B cell (primary cell): Measurements from ENCODE around the gene CRAT. TPM values are rescaled to one million over a fixed set of nuclear protein-coding genes. Genes with fewer than 3 reads are reported as not detected.

Experiments
- ATAC-seq: fragments of 200-7000 bp; cut with Tn5 transposase; one replicate; pipeline ENCODE4 v1.10.0; 2021; ENCODE audit warnings: low read depth, mild to moderate bottlenecking, moderate number of reproducible peaks, moderate library complexity
- CTCF ChIA-PET: fragments of 350-600 bp; sonication (Branson Sonifier 250); formaldehyde crosslinking; loops from one replicate; lab custom pipeline; 2021; ENCODE audit warnings: antibody characterized with exemption, inconsistent platforms; lab: Charles Lee
- POLR2A ChIA-PET: fragments of 350-600 bp; sonication (Branson Sonifier 250); formaldehyde crosslinking; loops from one replicate; lab custom pipeline; 2021; ENCODE audit warnings: antibody characterized with exemption; lab: Charles Lee
- DNase-seq: peaks from one replicate; pipeline ENCODE4 v3.0.0; 2013
- H2AFZ ChIP-seq: 2 replicates; pipeline ENCODE4 v1.6.1; 2012; ENCODE audit warnings: mild to moderate bottlenecking, low read depth, low read length; ENCODE audit not compliant: insufficient read depth, poor library complexity, severe bottlenecking
- H3K27ac ChIP-seq, 2 donors: 1 replicate in 1 of 2; 2 replicates in 1 of 2; pipeline ENCODE4 v1.5.1; 2012 to 2013; ENCODE audit warnings: low read length in 2 of 2, mild to moderate bottlenecking in 2 of 2, moderate library complexity in 1 of 2
- H3K27me3 ChIP-seq, 4 experiments: fragments of 200-600 bp in 1 of 4; sonication (generic) in 1 of 4; replicated peaks in 1 of 4; 1 replicate in 2 of 4; 2 replicates in 2 of 4; pipeline versions ENCODE4 v1.6.1 to v1.7.0; 2013 to 2016; ENCODE audit warnings: low read length in 3 of 4, mild to moderate bottlenecking in 2 of 4, mixed read lengths in 1 of 4, moderate library complexity in 1 of 4; ENCODE audit not compliant: insufficient read depth in 4 of 4, control insufficient read depth in 3 of 4; ENCODE audit errors: control extremely low read depth in 1 of 4
- H3K36me3 ChIP-seq, 2 experiments: replicated peaks in 1 of 2; 1 replicate in 1 of 2; 2 replicates in 1 of 2; pipeline versions ENCODE4 v1.6.1 to v1.7.1; 2013; ENCODE audit warnings: low read length in 1 of 2; ENCODE audit not compliant: insufficient read depth in 2 of 2, control insufficient read depth in 1 of 2; ENCODE audit errors: control extremely low read depth in 1 of 2, extremely low read depth in 1 of 2
- H3K4me1 ChIP-seq, 2 donors: fragments of 200-600 bp in 1 of 2; sonication (generic) in 1 of 2; 1 replicate in 1 of 2; 2 replicates in 1 of 2; pipeline versions ENCODE4 v1.5.1 to v1.6.1; 2013 to 2017; ENCODE audit warnings: low read length in 2 of 2; ENCODE audit not compliant: control insufficient read depth in 2 of 2, insufficient read depth in 2 of 2
- H3K4me2 ChIP-seq: replicated peaks from 2 replicates; pipeline ENCODE3; 2012; ENCODE audit warnings: mild to moderate bottlenecking, low read depth, low read length; ENCODE audit not compliant: poor library complexity, severe bottlenecking
- H3K4me3 ChIP-seq, 5 experiments: fragments of 200-600 bp in 1 of 5; sonication (generic) in 1 of 5; 1 replicate in 3 of 5; 2 replicates in 2 of 5; pipeline versions ENCODE4 v1.5.1 to v1.7.0; 2011 to 2016; ENCODE audit warnings: low read length in 4 of 5, mild to moderate bottlenecking in 4 of 5, low read depth in 2 of 5, control low read depth in 1 of 5, moderate library complexity in 1 of 5; ENCODE audit not compliant: insufficient read depth in 1 of 5; ENCODE audit errors: control extremely low read depth in 1 of 5, extremely low read depth in 1 of 5
- H3K79me2 ChIP-seq: fragments of 200-600 bp; sonication (generic); one replicate; pipeline ENCODE4 v1.6.0; 2016; ENCODE audit warnings: low read length; ENCODE audit not compliant: control insufficient read depth, insufficient read depth
- H3K9ac ChIP-seq: fragments of 200-600 bp; sonication (generic); 2 replicates; pipeline ENCODE4 v1.6.1; 2017; ENCODE audit warnings: mild to moderate bottlenecking, low read length, moderate library complexity
- H3K9me3 ChIP-seq, 3 donors: one replicate each; pipeline versions ENCODE4 v1.6.1 to v1.7.1; 2013; ENCODE audit warnings: low read length in 2 of 3; ENCODE audit not compliant: control insufficient read depth in 2 of 3, insufficient read depth in 1 of 3; ENCODE audit errors: control extremely low read depth in 1 of 3
- H4K20me1 ChIP-seq: 2 replicates; pipeline ENCODE4 v1.6.0; 2012; ENCODE audit warnings: mild to moderate bottlenecking, low read length; ENCODE audit not compliant: insufficient read depth, control insufficient read depth, poor library complexity, severe bottlenecking
- H3K27ac Mint-ChIP-seq: one replicate; pipeline ENCODE4 v1.8.0; 2021; ENCODE audit warnings: mixed read lengths
- H3K27me3 Mint-ChIP-seq: one replicate; pipeline ENCODE4 v1.8.0; 2021; ENCODE audit warnings: mixed read lengths
- H3K4me1 Mint-ChIP-seq: one replicate; pipeline ENCODE4 v1.8.0; 2021; ENCODE audit warnings: mixed read lengths
- H3K4me3 Mint-ChIP-seq: one replicate; pipeline ENCODE4 v1.8.0; 2021; ENCODE audit warnings: mixed read lengths
- H3K9me3 Mint-ChIP-seq: one replicate; pipeline ENCODE4 v1.8.0; 2022; ENCODE audit warnings: mixed read lengths; ENCODE audit not compliant: insufficient read depth
- CTCF ChIP-seq: fragments of 200-600 bp; IDR thresholded peaks from one replicate; pipeline ENCODE4 v1.8.0; 2022; ENCODE audit warnings: antibody characterized with exemption, mild to moderate bottlenecking
- EZH2 ChIP-seq: IDR thresholded peaks from 2 replicates; pipeline ENCODE4 v1.6.1; 2012; ENCODE audit warnings: borderline replicate concordance, low read depth, mild to moderate bottlenecking, moderate library complexity, low read length; ENCODE audit not compliant: insufficient read depth, poor library complexity, severe bottlenecking
- WGBS: methylation state at CpG from one replicate; pipeline ENCODE4 v1.1.5; 2013; ENCODE audit warnings: missing lambda C conversion rate; ENCODE audit not compliant: insufficient coverage; 5-methylcytosine and 5-hydroxymethylcytosine counted together
- intact Hi-C: fragments of 100-400 bp; cut with micrococcal nuclease; formaldehyde crosslinking; loops from one replicate; pipeline ENCODE4 v1.10.0; 2022
- polyA plus RNA-seq: library from polyadenylated mRNA; depleted of rRNA; stranded (reverse); fragments of >200 nt; gene quantifications from 2 replicates; pipeline ENCODE4 v1.2.3, GENCODE V29; 2012
- total RNA-seq, 2 donors: library from RNA; stranded (reverse); fragments of 120-200 nt in 1 of 2; gene quantifications; 1 replicate in 1 of 2; 2 replicates in 1 of 2; pipeline versions ENCODE4 v1.2.3 to v1.2.4, GENCODE V29; 2013 to 2022

The CRAT gene
- total and polyA plus RNA-seq, 2 donors (not counting 1 experiment from before 2014, with no cell fraction given) = 8.0 to 14.1 TPM

GRCh38 chr9:129101279-129101678 lies 9.3 kb downstream of the CRAT start:
- no peak overlapping the region for H3K27ac Mint-ChIP-seq
- intact Hi-C loops = no loop called here
- H3K4me3 Mint-ChIP-seq = no peak overlapping the region
- no peak overlapping the region for H3K9ac ChIP-seq
- 94% methylated on average over 4 of the region's 7 CpGs for WGBS
- TF ChIP-seq CTCF (no peak), EZH2 (no peak)
- no peak overlapping the region for H3K27ac ChIP-seq
- no peaks in the 10 kb centered on the region for H3K4me1 Mint-ChIP-seq
- H3K79me2 ChIP-seq = no peaks in the 10 kb centered on the region
- ATAC-seq (no peak), DNase-seq (no peak)
- no peaks in the 10 kb centered on the region for H3K9me3 Mint-ChIP-seq
- no peaks in the 10 kb centered on the region for H3K9me3 ChIP-seq
- H3K27me3 ChIP-seq = no peaks in the 10 kb centered on the region
- H3K27me3 Mint-ChIP-seq = no peaks in the 10 kb centered on the region
- CTCF ChIA-PET = interaction anchor here (1.5 kb wide), 1 partner anchor 31 kb away, joined by 4 read pairs; no protein-coding TSS in a partner anchor
- no peak overlapping the region for H2AFZ ChIP-seq
- POLR2A ChIA-PET = no interaction called here
- H3K4me3 ChIP-seq = no peak overlapping the region
- no peaks in the 10 kb centered on the region for H3K36me3 ChIP-seq
- H3K4me1 ChIP-seq = no peaks in the 10 kb centered on the region
- no peaks in the 10 kb centered on the region for H4K20me1 ChIP-seq
- H3K4me2 ChIP-seq = no peak overlapping the region

GRCh38 chr9:129100383-129101169 lies 10.0 kb downstream of the CRAT start:
- no peak overlapping the region for H2AFZ ChIP-seq
- Mint-ChIP-seq H3K9me3 (no peaks in the 10 kb centered on the region), H3K4me3 (no peak overlapping the region)

More at GRCh38 chr9:129100383-129101169, 10.0 kb downstream of the CRAT start:
- ChIA-PET POLR2A (no interaction called here), CTCF (interaction anchor here (1.5 kb wide), 1 partner anchor 31 kb away, joined by 4 read pairs; no protein-coding TSS in a partner anchor)
- ATAC-seq = no peak
- H3K4me1 Mint-ChIP-seq = no peaks in the 10 kb centered on the region
- Histone ChIP-seq H3K4me1 (no peaks in the 10 kb centered on the region), H3K4me3 (no peak overlapping the region), H3K9me3 (no peaks in the 10 kb centered on the region), H3K27ac (no peak overlapping the region), H3K27me3 (no peaks in the 10 kb centered on the region), H3K4me2 (no peak overlapping the region), H3K9ac (no peak overlapping the region), H4K20me1 (no peaks in the 10 kb centered on the region), H3K79me2 (no peaks in the 10 kb centered on the region), H3K36me3 (no peaks in the 10 kb centered on the region)
- H3K27ac Mint-ChIP-seq = no peak overlapping the region
- no peak for TF ChIP-seq CTCF
- TF ChIP-seq EZH2 = no peak
- no peak for DNase-seq
- intact Hi-C loops = no loop called here
- no peaks in the 10 kb centered on the region for H3K27me3 Mint-ChIP-seq
- 83% methylated on average over 28 of the region's 28 CpGs for WGBS
